ENCODE results near the gene TSPAN14.
"Not testable (repeated sequence)": the region's sequence is repeated elsewhere in the genome, so short reads cannot be mapped to it uniquely, and the experiment has no call there.

TSPAN14 gene

GRCh38 chr10:80542652-80543318 is 88.7 kb downstream of the TSPAN14 start:
- DNase-seq (ENCODE audit: low read depth): no peak

GRCh38 chr10:80543319-80543672 is 89.2 kb downstream of the TSPAN14 start:
- DNase-seq (ENCODE audit: low read depth): not testable (repeated sequence)

GRCh38 chr10:80544316-80544953 is 90.3 kb downstream of the TSPAN14 start:
- no peak for DNase-seq (ENCODE audit: low read depth)

DNA sequence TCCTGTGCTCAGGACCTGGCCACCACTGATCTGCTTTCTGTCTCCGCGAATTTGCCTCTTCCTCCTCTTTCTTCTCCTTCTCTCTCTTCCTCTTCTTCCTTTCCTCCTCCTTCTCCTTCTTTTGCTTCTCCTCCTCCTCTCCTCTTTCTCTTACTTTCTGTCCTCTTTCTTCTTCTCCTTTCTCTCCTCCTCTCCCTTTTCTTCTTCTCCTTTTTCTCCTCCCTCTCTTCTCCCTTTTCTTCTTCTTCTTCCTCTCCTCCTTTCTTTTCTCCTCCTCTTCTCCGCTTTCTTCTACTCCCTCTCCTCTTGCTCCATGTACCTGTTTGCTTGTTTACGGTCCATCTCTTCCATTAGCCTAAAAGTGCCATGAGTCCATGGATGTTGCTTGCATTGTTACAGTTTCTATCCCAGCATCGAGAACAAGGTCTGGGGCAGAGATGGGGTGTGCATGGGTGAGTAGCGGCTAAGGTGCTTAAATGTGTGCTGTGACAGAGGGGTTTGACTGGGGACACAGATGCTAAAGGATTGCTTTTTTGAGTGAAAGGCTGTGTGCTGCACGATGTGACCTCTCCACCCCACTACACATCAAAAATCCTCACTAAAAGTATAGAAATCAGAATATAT is 91.3 kb downstream of the TSPAN14 start:
- DNase-seq (ENCODE audit: low read depth): no peak

DNA sequence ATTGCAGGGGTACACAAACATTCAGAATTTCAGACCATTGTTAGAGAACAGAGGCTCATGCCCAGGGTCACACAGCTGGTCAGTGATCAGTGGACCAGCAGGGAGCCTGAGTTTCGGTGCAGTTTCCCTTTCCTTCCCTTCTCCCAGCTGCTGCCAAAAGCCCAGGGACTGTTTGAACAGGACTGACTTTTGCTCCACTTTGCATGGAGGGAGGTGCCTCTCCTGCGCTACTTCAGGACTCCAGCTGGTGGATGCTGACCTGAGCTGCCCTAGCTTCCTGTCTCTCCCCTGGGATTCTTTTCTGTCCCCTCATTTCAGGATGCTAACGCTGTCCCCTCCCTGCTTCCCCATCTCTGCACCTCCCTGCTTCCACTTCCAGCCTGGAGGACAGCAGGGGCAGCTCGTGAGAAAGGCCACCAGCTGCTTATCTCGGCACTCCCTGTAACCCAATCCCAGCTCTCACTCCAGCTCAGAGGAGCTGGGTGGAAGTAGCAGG is 98.1 kb downstream of the TSPAN14 start:
- no peak for DNase-seq (ENCODE audit: low read depth)

DNA sequence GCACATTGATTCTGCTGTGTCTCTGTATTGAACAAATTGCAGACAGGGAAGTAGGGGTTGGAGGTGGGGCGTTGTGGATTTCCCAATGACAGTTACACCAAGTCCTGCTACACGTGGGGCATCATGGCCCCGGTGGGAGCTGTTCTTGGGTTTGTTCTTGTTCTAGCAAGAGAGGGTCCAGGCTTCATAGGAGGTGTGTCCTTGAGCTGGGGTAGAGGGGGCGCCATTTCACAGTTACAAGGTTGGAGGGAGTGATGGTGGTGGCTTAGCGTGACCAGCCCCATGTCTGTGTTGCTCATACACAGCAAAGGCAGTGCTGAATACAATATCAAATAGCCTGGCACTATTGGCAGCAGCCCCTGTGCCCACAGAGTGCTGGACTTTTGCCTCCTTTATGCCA is 99.3 kb downstream of the TSPAN14 start:
- no peak for DNase-seq (ENCODE audit: low read depth)

- DNase-seq (ENCODE audit: low read depth): no peak
These were observed 99.9 kb downstream of the TSPAN14 start for GRCh38 chr10:80554050-80554449.

DNA sequence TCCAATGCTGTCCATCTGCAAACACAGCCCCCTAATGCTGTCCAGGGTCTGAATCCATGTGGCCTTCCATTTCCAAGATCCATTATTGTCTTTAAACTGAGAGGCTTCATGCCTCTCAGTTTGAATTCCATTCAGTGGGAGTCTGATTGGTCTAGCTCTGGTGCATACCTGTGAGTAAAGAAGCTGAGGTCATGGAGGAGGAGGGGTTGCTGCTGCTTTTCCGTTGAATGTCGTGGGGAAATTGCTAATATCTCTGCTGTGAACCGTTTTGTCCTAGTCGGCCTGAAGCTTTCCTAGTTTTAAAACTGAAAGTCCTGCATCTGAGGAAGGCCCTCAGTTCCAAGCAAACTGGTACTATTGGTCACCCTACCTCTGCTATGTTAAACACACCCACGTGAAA is 101.3 kb downstream of the TSPAN14 start:
- no peak for DNase-seq (ENCODE audit: low read depth)

DNA sequence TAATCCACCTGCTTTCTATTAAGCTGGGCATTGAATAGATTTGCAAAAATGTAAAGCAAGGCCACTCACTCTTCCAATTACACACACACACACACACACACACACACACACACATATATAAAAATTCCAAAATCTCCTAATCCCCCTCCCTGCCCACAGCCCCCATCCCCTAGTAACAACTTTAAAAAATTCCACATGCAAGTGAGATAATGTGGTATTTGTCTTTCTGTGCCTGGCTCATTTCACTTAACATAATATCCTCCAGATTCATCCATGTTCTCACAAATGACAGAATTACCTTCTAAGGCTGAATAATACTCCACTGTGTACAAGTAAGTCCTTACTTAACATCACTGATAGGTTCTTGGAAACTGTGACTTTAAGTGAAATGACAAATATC is 107.8 kb downstream of the TSPAN14 start:
- no peak for DNase-seq (ENCODE audit: low read depth)

GRCh38 chr10:80567292-80567691 is 113.2 kb downstream of the TSPAN14 start:
- DNase-seq (ENCODE audit: low read depth): no peak

DNA sequence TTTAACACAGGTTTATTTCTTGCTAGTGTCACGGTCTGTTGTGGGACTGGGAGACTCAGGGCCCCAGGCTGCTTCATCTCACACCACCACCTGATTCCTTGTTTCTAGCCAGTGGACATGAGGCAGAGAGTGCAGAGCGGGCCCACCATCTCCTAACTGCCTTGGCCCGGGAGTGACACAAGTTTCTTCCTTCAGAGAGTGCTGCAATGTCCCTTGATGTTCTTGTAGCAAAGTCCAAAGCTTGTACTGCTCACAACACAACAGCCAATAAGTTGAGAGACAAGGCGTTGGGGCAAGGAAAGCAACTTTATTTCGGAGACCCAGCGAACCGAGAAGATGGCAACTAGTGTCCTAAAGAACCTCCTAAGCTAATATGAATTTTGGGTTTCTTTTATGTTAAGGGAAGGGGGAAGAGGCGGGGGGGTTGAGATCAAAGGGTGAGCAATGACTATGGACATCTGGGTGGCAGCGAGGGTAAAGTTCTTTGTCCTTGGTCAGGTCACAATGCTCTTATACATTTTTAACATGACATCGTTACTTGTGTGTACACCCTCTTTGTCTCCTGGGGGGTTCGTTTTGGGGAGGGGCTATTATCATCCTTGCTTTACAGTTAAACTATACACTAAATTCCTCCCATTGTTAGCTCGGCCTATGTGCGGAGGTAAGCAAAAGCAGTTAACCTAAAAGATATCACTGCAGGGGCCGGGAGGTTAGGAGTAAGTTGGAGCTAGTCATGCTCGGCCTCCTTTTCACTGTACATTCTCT is 115.2 kb downstream of the TSPAN14 start:
- DNase-seq (ENCODE audit: low read depth): no peak

DNA sequence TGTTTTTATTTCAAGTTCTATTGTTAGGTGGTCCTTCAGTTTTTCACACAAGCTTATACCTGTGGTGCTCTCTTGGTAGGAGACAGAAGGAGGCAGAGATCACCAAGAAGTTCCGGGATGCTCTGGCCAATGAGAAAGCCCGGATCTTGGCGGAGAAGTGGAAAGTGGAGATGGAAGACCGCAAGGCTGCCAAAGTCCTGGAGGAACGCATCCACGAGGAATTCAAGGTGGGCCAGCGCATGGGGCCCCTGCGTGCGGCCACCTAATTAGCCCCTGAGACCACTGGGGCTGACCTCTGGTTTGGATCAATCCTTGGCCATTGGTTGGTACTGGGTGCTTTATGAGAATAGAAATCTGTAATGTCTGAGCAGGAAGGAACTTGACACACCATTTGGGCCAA is 117.2 kb downstream of the TSPAN14 start:
- DNase-seq (ENCODE audit: low read depth): no peak

DNA sequence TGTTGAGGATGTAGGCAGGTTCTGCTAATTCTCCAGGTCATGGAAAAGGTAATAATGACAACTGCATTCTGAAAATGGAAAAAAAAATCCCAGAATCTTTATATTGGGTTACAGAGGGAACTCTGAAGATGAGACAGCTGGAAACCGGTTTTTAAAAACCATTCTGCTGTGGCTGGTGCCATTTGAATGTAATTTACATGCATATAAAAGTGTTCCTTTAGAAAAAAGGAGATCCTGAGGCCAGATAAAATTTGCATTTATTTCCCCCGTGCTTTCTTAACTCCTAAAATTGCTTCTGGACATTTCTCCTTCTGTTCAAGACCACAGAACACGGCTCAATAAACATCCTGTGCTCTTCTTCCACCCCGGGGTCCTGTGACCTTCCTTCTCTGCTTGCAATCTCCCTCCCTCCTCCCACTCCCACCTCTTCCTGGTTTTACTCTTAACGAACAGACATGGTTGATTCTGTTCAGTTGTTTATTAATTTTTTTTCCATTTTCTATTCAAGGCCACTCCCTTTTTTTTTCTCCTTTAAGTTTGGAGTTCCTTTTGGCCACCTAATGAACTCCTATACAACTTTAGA is 125.2 kb downstream of the TSPAN14 start:
- DNase-seq (ENCODE audit: low read depth): no peak

DNA sequence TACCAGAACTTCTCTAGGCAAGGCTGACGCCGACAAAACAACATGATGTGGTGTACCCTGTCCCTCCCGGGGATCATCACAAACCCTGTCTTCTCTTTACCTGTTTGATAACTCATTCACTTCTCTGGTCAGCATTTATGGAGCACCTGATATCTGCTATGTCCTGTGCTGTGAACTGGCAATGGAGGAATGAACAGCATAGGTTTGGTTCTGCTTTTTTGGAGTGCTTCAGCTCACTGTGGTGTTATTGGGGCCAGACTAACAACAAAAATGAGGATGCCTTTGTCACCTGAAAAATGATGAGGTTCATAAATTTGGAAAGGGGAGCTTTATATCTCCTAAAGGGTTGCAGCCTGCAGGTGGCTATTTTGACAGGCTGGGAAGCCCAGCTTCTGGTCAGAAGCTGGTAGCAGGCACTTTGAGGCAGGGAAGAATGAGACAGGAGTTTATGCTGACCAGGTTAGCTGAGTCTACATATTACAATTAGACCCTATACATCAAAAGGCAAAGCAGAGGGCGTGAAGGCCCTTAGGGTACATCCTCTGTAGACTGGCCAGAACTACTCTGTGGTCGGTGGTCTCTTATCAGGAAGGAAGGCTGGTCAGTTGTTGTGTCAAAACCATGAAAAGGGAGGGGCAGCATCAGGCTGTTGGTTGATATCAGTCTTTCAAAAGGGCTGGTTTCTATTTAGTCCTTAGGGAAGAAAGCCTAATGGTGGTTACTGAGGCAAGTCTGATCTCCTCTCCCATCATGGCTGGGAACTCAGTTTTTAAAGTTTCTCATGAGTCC is 125.9 kb downstream of the TSPAN14 start:
- no peak for DNase-seq (ENCODE audit: low read depth)

DNA sequence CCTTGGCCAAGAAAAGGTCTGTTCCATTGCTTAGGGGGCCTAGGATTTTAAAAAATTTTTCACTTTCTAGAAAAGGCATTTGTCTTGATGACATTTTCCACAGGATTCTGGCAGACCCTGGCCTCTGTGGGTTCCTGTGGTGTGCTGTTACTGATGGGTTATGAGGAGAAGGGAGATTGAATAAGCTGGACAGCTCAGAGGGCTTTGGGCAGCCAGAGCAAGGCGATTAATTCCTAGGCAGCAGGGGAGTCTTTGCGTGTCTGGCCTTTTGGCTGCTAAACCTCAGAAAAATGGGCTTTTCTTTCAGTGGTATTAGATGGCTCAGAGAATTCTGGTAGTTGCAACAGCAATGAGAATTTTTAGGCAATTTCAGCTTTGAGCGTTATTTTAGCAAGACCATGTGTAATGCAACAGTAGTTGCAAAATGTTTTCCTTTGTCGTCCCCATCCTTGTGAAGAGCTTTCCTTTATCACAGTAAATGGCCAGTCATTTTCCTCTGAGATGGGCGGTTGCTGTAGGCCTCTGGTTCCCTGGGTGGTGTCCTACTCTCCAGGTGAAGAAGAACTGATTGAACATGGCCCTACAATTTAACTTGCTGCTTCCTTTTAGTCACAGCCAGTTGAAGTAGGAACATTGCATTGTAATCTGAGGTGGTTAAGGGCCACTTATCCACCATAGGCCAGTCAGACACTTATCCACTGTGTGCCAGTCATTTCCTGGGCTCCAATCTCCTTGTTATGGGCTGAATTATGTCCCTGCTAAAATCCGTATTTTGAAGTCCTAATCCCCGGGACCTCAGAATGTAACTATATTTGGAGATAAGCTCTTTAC is 126.7 kb downstream of the TSPAN14 start:
- DNase-seq (ENCODE audit: low read depth): no peak

- DNase-seq (ENCODE audit: low read depth): no peak
These were observed 127.3 kb downstream of the TSPAN14 start for GRCh38 chr10:80581469-80581835.

- no peak for DNase-seq (ENCODE audit: low read depth)
These were observed 128.3 kb downstream of the TSPAN14 start for GRCh38 chr10:80582286-80582960.
